NOMO-1 (cell line): ENCODE measurements around the gene CDH15.

Source experiments
- DNase-seq, 2 experiments: peaks; one replicate each; lab custom pipeline; 2025; ENCODE audit not compliant: unreplicated experiment in 2 of 2; lab: John Stamatoyannopoulos, UW

The CDH15 gene

DNA sequence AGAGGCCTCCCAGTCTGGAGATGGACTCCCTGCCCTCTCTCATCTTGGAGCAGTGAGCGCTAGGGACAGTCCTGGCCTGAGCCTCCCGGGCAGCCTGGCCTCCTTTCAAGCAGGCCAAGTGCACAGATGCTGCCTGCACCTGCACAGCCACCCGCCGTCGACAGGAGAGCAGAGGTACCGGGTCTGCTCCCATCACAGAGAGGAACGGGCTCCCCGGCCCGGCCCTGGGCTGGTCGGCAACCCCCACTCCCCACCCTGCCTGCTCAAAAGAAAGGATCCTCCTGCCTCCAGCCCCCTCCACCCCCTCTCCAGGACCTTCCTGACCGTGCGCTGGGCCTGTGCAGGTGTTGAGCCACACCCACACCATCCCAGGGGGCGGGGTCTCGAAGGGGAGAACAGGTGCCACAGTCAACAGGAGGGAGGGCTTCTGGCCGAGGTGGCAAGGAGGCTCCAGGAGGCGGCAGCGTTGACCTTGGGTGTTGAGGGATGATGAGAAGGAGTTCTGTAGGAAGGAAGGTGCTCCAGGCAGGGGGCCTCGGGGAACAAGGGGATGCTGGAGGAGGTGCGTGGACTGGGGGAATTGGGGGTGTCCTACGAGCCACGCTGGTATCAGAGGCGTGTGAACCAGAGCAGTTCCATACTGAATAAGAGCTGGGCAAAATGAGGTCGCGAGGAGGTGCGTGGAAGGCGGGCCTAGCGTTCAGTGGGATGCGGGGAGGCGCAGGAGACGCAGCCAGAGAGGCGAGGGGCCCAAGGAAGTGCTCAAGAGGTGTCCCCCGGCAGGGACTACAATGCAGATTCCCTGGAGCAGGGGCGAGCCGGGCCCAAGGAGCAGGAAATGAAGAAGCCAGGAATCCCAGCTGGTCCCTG is 967 bp upstream of the CDH15 start:
- DNase-seq: no peak

DNA sequence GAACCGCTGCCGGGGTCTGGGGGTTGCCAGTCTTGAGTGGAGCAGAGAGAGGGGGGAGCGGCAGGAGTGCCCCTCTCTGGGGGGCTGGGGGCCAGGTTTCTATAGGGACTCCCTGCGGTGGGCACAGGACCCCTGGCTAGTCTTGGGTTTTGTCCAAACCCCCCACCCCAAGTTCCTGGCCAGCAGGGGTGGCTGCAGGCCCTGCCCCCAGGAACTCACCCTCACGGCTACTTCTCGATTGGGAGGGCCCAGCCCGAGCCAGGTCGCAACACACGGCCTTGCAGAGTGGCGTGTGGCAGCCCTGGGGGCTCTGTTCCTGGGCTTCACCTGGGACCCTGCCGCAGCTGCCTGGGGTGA is 601 bp downstream of the CDH15 start:
- no peak for DNase-seq

DNA sequence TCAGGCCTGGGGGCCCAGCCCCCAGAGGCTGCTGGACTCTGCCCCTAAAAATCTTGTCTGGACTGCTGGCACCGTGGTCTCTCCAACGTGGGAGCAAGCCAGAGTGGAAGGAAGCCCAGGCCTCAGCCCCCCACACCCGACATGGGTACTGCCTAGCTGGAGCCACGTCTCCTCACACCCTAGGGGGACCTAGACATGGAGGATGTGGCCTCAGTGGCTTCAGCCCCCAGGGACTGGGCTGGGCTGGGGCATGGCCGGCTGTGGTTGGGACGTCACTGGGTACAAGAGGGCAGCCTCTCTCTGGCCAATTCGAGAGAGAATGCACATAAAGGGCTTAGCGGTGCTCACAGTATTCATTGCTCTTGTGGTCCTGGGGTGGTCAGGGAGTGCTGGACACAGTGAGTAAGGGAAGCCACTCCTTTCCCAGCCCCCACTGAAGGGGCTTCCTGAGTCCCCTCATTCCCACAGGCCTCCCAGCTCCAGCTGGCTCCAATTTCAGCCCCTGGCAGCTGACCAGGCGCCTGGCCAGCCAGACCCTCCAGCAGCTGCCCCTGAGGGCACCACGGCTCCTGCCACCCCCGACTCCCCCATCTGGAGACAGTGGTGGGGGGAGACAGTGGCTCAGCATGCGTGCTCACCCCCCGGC is 1.1 kb downstream of the CDH15 start:
- DNase-seq: no peak

DNA sequence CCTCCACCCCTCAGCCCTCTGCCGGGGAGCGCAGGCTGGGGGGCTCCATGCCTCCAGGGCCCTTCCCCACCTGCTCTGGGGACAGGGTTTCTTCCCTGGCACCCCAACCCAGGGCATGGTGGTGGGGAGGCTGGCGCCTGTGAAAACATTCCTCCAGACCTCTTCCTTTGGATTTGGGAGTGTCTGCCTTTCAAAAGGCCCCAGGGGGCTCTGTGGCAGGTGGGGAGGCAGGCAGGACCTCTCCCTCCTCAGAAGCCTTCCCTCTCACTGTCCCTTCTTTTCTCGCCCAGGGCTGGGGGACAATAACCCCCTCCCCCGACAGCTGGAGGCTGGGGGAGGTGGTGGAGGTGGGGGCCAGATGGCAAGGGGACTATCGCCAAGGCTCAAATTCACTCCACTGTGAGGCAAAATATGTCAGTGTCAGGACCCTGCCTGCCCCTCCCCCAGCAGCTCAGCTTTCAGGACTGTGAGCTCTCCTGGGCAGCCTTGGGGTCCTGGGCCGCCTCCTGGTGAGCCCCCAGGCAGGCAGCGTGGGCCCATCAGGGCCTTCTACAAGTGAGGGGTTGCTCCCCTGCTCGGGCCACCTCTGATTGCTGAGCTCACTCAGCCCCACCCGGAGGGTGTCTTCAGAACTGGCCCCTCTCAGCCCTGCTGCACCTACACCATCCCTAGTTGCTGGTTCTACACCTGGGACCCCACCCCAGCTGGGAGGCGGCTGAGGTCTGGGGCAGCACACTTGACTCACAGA is 1.8 kb downstream of the CDH15 start:
- DNase-seq: no peak

DNA sequence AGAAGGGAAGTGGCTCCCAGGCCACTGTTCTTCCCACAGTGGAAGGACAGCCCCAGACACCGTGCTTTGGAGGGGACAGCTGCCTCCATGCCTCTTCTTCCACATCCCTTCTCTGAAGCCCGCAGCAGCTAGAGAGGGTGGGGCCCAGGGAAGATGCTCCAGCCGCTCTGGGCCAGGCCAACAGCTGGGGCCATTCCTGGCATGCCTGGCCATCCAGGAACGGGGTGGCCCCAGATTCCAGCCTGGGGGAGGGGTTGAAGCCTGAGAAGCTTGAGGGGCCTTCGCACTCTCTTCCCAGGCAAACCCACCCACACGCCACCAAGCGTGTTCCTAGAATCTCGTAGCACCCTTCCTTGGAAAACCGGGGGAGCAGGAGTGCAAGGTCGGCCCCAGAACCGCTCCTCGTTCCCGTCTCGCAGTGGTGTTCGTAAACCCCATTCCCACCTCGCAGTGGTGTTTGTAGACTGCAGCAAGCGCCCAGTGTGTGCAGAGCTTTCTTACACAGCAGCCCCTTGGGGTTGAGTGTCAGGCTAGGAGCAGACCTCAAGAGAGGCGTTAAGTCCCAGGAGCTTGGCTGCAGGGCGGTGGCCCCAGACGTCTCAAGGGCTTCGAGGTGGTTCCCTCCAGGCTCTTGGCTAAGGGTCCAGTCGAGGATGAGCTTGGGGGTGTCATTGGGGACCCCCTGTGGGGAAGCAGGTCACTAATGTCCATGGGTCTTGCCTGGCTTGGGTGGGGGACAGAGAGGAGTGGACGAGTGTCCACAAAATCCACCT is 2.7 kb downstream of the CDH15 start:
- DNase-seq: no peak

DNA sequence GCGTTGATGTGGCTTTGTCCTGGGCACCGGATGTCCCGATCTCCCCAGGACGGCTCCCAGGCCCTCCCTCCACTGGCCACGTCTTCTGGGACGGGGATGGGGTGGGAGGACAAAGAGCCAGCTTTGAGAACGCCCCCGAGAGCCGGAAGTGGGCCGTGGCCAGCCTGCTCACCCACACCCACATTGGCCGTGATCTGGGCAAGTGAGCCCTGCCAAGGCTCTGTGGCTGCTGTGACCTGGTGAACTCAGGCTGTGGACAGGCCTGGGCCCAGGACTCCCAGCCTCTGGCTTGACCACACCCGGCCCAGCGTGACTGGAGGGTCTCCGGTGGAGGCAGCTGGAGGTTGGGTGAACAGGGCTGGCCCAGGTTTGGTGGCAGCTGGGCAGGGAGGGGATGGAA is 3.3 kb downstream of the CDH15 start:
- DNase-seq: no peak

DNA sequence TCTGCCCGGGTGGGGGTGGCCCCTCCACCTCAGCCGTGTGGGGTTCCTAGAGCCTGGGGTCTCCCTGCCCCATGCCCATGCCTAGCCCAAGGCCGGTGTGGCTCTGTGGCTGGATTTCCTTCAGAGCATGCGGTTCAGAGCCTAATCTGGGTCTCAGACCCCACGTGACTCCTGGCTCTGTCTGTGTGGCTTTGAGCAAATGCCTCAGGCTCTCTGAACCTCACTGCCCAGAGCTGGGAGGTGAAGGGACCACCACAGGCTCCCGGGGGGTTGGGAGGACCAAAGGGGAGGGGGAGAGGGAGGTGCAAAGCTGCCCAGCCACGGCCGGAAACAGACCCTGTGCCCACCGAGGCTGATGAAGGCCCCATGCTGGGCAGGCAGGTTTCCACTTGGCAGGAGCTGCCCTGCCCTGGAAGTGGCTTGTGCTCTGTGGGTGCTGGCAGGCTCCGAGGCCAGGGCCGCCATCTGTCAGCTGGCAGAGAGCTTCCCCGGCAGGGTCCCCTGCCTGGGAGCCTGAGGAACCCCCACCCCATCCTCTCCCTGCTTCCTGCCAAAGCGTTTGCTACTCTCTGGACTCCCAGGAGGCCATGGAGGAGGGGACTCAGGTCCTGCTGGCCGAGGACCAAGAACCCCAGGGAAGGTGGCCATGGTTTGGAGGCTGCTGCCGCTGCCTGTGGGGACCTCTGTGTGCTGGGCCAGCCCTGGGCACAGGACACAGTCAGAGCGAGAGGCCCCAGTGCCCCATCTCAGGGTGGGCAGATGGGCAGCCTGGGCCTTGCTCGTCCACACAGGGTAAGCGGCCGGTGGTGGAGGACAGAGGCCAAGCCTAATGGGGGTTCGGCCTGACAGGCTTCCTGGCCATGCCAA is 4.0 kb downstream of the CDH15 start:
- no peak for DNase-seq

DNA sequence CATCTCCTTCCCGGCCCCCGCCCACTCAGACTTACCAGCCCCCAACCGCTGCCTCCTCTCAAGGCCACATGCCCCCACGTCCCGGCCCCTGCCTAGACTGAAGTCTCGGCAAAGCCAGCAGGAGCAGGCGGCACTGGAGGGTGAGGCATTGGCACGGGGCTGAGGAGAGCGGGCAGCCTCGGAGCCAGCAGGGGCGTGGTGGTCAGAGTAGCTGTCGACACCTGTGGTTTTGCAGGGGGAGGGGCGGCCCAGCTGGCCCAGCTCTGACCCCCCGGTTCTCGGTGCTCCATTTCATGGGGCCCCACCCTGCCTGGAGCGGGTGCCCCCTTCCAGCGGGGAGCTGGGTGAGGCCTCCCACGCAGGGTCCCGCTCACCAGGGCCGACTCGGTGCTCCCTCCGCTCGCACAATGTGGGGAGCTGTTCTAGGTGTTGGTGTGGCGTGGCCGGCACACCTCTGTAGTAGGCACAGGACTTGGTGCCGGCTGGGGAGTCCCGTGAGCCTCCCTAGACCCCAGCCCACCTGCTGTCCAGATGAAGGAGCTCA is 4.7 kb downstream of the CDH15 start:
- no peak for DNase-seq

DNA sequence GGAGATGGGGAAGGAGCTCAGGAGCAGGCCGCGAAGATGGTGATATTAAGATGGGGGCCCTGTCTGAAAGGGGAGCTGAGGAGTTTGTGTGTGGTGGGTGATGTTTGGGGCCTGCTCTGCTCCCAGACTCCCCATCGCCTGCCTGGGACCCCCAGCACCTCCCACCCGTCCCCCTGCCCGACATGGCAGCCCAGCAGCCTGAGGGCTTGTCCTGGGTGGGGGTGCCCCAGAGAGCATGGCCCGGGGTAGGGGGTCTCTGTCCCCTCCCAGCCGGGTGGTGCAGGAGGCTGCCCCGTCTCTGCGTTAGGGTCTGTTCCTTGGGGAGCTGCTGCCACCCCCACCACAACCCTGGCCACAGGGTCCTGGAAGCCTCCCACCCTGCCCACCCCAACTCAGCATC is 5.2 kb downstream of the CDH15 start:
- no peak for DNase-seq

DNA sequence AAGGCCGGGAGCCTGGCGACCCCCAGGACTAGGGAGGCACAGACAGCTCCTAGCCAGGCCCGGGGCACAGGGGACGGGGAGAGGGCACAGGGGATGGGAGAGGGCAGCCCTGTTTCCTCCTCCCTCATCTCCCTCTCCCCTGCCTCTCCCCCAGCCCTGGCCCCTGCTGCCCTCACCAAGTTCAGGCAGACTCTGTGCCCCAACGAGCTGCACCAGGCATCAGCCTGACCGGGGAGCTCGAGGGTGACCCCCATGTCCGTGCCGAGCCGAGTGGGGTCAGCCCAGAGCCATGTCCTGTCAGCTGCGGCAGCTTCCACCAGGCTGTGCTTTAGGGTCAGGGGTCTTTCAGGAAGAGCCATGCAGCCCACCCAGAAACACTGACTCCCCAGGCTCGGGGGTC is 6.0 kb downstream of the CDH15 start:
- DNase-seq: no peak

DNA sequence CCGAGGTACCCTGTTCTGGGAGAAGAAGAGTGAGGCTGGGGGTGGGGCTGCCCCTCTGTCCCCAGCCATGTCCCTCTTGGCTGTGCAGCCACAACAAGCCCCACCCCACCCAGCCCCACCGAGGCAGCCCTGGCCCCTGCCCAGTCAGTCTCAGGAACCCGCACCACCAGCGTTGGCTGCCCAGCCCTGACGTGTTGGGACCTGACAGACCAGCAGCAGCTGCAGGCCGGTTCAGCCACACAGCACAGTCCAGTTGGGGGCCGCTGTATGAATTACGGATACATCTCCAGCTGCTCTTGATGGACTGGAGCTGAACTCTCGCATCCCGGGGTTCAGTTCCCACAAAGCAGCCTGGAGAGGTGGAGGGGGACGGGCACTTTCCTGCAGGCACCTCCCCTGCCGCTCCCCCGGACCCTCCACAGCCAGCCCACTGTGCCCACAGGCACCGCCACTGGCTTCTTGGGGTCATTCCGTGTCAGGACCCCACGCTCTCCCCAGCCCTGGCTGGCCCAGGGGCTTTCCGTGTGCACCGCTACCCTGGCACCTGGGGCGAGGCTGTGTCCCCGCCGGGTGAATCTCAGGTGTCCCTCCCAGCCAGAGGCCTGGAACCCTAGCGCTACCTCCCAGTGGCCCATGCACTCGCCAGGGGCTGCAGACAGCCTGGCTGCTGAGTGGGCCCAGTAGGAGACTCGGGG is 7.1 kb downstream of the CDH15 start:
- no peak for DNase-seq

DNA sequence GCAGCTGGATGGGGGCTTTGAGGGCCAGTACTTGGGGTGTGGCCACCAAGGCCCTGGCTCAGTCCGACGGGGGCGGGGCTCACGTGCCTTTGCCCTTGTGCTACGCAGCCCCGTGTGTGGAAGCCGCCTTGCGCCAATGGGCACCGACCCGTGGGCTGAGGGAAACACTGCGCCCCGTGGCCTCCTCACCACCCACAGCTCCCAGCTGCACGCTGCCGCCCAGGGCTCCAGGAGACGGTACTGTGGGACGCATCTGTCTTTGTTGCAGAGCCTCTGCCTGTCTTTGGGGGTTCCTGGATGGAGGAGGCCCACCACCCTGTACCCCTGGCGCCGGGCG is 7.6 kb downstream of the CDH15 start:
- no peak for DNase-seq

DNA sequence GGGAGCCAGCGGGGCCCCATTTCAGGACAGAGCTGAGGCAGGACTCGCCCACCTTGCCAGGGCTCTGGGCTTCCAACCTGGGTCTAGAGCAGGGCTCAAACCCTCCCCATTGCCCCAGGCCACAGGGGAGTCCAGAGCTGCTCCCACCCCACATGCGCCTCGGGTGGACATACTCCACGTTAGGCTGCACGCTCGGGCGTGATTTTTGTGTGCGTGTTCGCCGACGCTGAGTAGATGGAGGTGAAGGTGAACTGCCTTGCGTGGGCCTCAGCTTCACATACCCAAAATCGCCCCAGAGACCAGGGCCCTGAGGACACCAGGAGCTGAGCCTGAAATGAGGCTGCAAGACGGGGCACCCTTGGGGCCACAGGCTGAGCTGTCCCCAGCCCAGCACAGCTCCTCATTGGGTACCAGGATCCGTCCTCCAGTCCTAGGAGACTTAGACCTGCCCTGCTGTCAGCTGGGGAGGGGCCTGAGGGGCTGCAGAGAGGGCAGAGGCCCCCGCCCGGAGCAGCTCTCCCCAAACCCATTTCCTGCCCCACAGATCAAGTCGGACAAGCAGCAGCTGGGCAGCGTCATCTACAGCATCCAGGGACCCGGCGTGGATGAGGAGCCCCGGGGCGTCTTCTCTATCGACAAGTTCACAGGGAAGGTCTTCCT is 8.2 kb downstream of the CDH15 start:
- DNase-seq: no peak

DNA sequence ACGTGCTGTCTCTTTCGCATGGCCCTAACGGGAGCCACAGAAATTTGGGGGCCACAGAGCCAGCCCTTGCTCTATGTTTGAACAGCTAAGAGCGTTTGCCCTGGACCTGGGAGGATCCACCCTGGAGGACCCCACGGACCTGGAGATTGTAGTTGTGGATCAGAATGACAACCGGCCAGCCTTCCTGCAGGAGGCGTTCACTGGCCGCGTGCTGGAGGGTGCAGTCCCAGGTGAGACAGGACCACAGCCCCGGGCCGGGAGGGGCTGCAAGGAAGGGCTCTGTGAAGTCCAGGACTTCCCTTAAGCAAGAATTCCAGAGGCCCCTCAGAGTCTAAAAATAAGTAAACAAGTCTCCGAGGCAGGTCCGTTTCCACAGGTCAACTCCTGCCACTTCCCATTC is 11.9 kb downstream of the CDH15 start:
- no peak for DNase-seq

DNA sequence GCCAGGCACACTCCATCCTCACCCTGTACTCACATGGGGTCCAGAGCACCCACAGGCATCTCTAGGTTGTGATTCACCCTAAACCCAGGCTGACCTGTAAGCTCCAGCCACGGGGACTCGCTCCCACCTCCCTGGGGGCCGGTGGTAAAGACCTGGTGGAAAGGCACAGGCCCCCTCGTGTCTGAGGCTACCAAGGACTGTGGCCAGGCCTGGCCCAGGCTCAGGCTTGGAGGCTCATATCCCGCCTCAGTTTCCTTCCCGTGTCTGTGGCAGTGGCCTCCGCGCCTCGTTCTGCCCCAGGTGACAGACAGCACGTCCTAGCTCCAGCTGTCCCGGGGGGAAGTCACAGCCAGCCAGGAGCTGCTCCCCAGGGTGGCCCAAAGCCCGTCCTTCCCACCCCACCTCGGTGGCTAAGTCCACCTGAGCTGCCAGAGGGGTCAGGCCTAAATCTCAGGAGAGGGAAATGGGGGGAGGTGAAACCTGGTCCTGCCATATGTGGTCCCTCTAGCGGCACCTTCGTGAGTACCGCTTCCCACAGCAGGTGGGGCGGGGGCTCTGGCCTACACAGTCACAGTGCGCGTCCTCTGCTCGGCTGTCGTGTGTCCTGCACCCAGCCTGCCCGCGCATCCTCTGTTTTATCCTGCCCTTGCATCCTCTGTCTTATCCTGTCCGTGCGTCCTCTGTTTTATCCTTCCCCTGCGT is 12.6 kb downstream of the CDH15 start:
- no peak for DNase-seq

DNA sequence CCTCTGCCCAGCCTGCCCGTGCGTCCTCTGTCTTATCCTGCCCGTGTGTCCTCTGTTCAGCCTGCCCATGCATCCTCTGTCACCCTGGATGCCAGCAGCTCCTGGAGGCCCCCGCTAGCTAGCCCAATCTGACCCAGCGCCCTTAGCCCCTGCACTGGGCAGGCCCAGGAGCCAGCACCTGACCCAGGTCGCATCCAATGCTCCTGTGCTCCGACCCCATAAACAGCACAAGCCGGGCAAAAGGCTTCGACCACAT is 13.1 kb downstream of the CDH15 start:
- no peak for DNase-seq

DNA sequence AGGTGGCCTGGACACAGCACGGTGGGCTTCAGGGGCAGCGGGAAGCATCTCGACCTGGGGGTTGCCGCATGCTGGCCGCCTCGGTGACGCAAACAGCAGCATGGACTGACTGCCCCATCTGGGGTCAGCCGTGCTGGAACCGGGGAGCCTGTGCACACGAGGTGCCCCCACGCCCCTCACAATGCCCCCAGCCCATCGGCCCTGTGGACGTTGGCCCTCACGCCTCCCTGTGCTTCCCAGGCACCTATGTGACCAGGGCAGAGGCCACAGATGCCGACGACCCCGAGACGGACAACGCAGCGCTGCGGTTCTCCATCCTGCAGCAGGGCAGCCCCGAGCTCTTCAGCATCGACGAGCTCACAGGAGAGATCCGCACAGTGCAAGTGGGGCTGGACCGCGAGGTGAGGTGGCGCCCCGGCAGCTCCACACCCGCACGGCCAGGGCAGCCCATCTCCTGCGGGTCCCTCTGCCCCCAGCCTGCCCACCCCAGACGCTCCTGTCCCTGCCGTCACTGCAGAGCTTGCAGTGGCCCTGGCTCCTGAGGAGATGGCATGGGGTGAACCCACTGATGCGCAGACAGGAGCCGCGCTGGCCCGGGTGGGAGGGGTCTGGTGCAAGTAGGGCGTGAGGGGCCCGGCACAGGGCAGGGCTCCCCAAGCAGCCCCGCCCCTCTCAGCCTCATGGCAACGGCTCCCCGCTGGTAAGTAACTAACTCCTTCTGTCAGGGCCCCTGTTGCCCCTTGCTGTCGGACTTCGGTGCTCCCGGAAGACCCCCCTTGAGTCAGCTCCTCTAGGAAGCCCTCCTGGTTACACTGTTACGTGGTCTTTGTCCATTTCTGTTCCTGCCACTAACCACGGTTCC is 13.6 kb downstream of the CDH15 start:
- no peak for DNase-seq
